ENCODE data around the gene SSC4D. TPM values are rescaled to one million over a fixed set of nuclear protein-coding genes. Genes with fewer than 3 reads are reported as not detected.

The SSC4D gene
- polyA plus RNA-seq, 6 donors from 2014 or later: not detected

DNA sequence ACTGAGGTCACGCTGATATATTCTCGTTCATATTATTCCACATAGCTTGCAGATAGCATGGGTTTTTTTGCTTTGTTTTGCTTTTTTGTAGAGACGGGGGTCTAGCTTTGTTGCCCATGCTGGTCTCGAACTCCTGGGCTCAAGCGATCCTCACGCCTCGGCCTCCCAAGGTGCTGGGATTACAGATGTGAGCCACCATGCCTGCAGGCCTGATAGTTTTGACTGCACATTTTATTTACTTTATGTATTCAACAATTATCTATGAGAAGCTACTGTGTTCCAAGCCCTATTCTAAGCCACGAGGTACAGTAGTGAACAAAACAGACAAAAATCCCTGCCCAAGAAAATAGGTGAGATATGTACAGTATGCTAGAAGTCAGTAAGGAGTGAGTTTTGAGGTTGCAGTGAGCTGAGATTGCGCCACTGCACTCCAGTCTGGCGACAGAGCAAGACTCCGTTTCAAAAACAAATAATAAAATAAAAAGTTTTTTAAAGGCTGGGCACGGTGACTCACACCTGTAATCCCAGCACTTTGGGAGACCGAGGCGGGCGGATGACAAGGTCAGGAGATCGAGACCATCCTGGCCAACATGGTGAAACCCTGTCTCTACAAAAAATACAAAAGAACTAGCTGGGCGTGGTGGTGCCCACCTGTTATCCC lies 49.4 kb downstream of the SSC4D start:
- peak overlapping the region; percentile 89 to 98 (median 95) for H3K4me3 Mint-ChIP-seq
- peaks cover 4 to 6% of the 10 kb centered on the region in 2 donors for H3K36me3 Mint-ChIP-seq
- peak overlapping the region in 5 of 6 donors; percentile 22 to 96 (median 92) for H3K27ac Mint-ChIP-seq
- no peaks in the 10 kb centered on the region for H3K9me3 Mint-ChIP-seq
- ATAC-seq (ENCODE audit: low read depth in 2 of 2): no peak
- DNase-seq: no peak
- H3K27me3 Mint-ChIP-seq: no peaks in the 10 kb centered on the region
- peaks cover 25 to 45% (median 39%) of the 10 kb centered on the region in 3 donors for H3K4me1 Mint-ChIP-seq

DNA sequence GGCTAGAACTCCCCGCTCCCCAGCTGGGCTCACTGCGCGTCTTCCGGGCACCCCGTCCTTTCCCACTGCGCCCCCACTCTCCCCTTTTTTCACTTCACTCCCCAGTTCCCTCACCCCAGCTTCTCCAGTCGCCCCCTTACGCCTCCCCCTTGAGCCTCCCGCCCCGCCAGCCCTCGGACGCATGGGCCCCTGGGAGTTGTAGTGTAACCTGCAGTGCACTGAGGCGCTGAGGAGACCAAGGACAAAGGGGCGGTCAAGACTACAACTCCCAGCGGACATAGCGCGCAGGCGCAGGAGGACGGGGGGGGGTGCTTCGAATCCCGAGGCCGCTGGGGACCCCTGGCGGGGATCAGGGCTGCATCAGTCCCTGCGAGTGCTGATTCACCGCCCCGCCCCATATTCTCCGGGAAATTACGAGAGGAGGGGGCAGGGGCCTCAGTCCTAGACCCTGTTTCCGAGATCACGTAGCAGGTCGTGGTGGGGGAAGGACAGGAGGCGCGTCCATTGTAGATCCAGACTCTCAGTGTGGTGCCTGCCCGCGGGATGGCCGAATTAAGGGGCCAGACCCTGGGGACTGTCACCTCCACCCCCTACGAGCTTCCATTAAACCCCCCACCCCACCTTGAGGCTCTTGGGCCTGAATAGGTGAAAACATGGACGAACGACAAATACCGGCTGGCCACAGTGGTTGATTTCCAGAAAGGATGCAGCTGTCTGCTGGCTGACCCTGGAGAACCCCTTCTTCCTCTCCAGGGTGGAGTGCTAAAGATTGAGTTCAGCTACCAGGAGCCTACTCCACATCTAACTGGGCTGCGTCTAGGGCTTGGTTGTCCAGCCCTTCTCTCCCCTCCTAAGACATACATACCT lies 50.2 kb downstream of the SSC4D start:
- Mint-ChIP-seq H3K9me3 (no peaks in the 10 kb centered on the region), H3K36me3 (peaks cover 6 to 10% of the 10 kb centered on the region in 2 donors), H3K4me1 (peaks cover 30 to 44% (median 41%) of the 10 kb centered on the region in 3 donors)

DNA sequence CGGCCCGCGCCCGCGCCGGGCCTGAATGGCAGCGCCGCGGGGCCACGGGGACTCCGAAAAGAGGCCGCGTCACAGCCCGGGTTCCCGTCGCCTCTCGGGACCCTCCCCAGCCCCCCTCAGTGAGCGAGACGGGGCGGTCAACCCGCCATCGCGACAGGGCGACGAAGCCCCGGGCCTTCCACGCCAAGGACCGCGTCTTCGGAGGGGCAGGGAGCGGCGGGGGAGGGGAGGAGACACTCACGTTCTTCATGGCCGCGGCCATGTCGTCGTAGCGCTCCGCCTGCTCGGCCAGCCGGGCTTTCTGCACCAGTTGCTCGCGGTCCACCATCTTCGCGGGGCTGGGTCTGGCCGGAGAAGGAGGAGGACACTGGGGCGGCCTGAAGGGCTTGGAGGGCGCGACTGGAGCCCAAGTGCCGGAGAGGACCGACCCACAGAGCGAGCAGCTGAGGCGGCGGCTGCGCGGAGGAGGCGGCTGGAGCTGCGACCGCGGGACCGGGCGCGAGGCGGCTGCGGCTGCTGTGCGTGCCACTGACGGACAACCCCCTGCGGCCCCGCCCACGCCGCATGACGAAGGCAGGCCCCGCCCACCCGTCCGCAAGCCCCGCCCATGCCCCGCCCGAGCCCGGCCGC lies 50.9 kb downstream of the SSC4D start, which contains the start of gene YWHAG:
Gene YWHAG (minus strand): TSS at position 511 of the 630 bp plus-strand sequence. CDS start 183 bp downstream, at position 328.
- peak; percentile 87 for DNase-seq
- Mint-ChIP-seq H3K4me1 (peaks cover 26 to 38% (median 37%) of the 10 kb centered on the region in 3 donors), H3K27me3 (no peaks in the 10 kb centered on the region), H3K9me3 (no peaks in the 10 kb centered on the region), H3K36me3 (peaks cover 6 to 10% of the 10 kb centered on the region in 2 donors), H3K4me3 (peak within 1 kb of the TSS; percentile 89 to 99 (median 95)), H3K27ac (peak within 1 kb of the TSS; percentile 95 to 98 (median 98))
- ATAC-seq (ENCODE audit: low read depth in 2 of 2): peak; percentile 71 to 72

More for the DNA sequence above, 50.2 kb downstream of the SSC4D start:
- ATAC-seq (ENCODE audit: low read depth in 2 of 2): peak; percentile 86 to 89
- DNase-seq: peak; percentile 96
- Mint-ChIP-seq H3K27me3 (no peaks in the 10 kb centered on the region), H3K27ac (peak overlapping the region; percentile 95 to 98 (median 97)), H3K4me3 (peak overlapping the region; percentile 89 to 98 (median 95))

DNA sequence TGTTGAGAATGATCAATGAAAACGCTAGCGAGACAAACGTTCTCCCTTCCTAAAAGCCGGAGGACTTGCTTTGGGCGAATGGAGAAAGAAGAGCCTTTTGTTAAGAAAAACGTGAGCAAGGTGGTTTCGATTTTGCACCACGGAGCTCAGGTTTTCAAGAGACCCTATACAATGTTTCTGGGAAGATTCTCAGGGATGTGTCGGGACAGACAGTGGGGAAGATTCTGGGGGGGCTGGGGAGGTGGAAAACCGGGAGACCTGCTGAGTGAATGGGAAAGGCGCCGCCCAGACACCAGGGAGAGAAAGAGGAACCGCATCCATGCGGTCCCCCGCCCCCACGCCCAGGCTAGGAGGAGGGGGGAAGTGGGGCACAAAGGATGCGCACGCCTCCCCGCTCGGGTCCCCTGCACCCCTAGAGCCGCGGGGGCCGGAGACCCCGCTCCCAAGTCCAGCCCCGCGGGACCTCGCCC lies 51.5 kb downstream of the SSC4D start:
- DNase-seq (peak; percentile 77), ATAC-seq (ENCODE audit: low read depth in 2 of 2) (peak; percentile 36 to 37)
- H3K27me3 Mint-ChIP-seq: no peaks in the 10 kb centered on the region
- H3K4me1 Mint-ChIP-seq: peaks cover 26 to 42% (median 37%) of the 10 kb centered on the region in 3 donors
- peak overlapping the region; percentile 79 to 98 (median 94) for H3K27ac Mint-ChIP-seq
- peak overlapping the region; percentile 89 to 99 (median 95) for H3K4me3 Mint-ChIP-seq
- peaks cover 6 to 10% of the 10 kb centered on the region in 2 donors for H3K36me3 Mint-ChIP-seq
- H3K9me3 Mint-ChIP-seq: no peaks in the 10 kb centered on the region

DNA sequence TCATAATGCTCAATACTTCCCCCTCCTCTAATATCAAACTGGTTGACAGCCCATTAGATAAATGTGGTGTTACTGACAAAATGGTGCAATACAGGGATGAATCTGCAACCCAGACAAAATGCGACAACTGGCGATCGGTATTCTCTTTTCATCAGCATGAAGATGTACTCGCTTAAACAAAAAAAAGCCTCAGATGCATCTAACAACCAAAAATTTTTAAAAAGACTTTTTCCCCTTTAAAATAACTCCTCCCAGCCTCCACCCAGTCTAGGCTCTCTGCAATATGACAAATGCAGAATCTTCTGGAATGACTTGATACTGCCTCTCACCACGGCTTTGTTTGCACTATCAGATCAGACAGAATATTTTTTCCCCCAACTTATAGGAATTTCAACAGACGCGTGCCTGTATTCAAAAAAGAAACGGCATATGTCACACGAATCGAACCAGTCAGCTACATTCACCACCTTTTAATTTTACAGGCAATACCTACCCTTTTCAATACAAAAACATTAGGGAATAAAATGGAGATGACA lies 52.0 kb downstream of the SSC4D start:
- Mint-ChIP-seq H3K36me3 (peaks cover 6 to 10% of the 10 kb centered on the region in 2 donors), H3K4me1 (peaks cover 26 to 46% (median 37%) of the 10 kb centered on the region in 3 donors), H3K9me3 (no peaks in the 10 kb centered on the region), H3K4me3 (peak overlapping the region; percentile 89 to 99 (median 95)), H3K27ac (peak overlapping the region; percentile 79 to 98 (median 94)), H3K27me3 (no peaks in the 10 kb centered on the region)
- no peak for DNase-seq
- ATAC-seq (ENCODE audit: low read depth in 2 of 2): no peak

DNA sequence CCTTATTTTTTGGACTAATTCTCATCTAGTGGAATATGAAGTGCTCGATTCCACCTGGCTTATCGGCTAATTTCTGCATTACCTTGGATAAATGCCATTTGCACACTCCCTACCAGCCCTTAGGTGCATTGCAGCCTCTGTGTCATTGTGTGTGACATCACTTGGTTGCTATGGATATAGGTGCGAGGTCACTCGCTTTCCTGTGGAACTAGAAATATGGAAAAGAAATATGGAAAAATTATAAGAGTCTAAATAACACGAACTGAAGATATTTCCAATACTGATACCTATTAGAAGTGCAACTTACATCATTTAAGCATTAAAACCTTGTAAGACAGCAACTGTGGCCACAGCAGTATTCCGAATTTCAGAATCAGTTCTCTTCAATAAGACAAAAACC lies 52.7 kb downstream of the SSC4D start:
- Mint-ChIP-seq H3K4me3 (peak overlapping the region in 6 of 8 donors; percentile 89 to 97 (median 94)), H3K27ac (peak overlapping the region in 3 of 6 donors; percentile 49 to 98 (median 95)), H3K4me1 (peaks cover 32 to 53% (median 43%) of the 10 kb centered on the region in 3 donors), H3K9me3 (no peaks in the 10 kb centered on the region), H3K36me3 (peaks cover 6 to 10% of the 10 kb centered on the region in 2 donors), H3K27me3 (no peaks in the 10 kb centered on the region)
- no peak for DNase-seq
- no peak for ATAC-seq (ENCODE audit: low read depth in 2 of 2)

DNA sequence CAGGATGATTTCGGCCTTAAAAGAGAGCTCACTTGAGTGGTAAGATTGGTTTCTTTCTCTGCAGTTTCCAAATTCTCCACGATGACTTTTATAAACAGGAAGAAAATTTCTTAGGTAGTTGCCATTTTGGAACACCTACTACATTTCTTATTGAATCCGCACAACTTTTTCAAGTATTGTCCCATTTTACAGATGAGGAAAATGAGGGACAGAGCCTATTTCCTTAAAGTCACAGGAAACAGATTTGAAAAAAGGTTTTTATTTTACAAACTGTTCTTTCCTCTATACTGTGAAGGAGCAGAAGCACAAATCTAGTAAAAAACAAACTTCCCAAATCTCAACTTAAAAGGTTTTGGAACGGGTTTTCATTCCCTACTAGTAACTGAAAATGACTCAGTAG lies 53.4 kb downstream of the SSC4D start:
- Mint-ChIP-seq H3K4me1 (peaks cover 39 to 60% (median 50%) of the 10 kb centered on the region in 3 donors), H3K27me3 (no peaks in the 10 kb centered on the region), H3K27ac (no peak overlapping the region), H3K36me3 (peaks cover 6 to 10% of the 10 kb centered on the region in 2 donors), H3K9me3 (no peaks in the 10 kb centered on the region), H3K4me3 (peak overlapping the region in 3 of 8 donors; percentile 3 to 55 (median 10))
- no peak for ATAC-seq (ENCODE audit: low read depth in 2 of 2)
- no peak for DNase-seq

DNA sequence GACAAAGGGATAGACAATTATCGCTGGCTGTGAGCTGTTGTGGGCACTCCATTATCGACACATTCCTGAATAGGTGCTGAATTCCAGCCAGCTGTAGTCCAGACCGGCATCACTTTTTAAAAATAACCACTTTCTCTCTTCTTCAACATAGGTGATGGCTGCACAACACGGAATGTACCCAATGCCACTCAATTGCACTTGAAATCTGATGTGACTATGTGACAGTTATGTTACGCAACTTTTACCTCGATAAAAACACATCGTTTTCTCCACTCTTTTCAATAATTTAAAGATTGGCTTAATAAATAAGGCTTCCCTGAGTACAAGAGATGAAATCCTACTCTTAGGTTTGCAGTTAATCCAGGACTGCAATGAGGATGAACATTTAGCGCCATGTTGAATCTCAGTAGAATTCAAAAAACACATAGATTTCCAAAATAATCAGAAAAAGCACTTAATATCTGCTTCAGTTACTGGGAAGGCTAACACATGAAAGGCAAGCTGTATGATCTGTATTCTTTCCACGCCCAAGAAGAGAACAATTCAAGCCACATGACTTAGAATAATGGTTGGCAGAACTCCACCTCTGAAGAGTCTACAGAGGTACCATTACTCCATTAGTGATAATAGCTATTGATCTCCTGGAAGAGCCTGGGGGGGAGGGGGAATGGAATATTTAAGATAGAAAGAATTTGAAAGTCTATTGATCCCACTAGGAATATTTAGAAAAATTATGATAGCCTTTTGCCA lies 54.3 kb downstream of the SSC4D start:
- Mint-ChIP-seq H3K4me1 (peaks cover 41 to 63% (median 53%) of the 10 kb centered on the region in 3 donors), H3K4me3 (peak overlapping the region in 1 of 8 donors; percentile 55), H3K27me3 (no peaks in the 10 kb centered on the region), H3K36me3 (peaks cover 6 to 10% of the 10 kb centered on the region in 2 donors), H3K27ac (no peak overlapping the region), H3K9me3 (no peaks in the 10 kb centered on the region)
- DNase-seq: no peak
- no peak for ATAC-seq (ENCODE audit: low read depth in 2 of 2)

DNA sequence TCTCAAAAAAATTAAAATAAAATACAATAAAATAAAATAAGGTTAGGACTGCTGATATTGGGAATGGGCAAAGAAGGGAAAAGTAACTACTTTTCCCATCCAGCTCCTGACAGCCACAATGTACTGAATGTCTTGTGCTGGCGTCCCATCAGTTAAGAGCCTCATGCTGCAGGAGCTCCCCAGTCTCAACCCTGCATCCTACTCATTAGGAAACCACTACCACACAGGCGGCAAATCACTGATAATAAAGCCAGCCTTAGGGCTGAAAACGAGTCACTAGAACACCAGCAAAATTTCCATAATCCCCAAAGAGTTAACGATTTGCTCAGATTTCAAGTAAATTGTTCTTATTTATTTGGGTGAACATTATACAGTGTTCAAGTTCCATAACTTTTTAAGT lies 55.0 kb downstream of the SSC4D start:
- Mint-ChIP-seq H3K9me3 (no peaks in the 10 kb centered on the region), H3K27ac (no peak overlapping the region), H3K4me3 (no peak overlapping the region), H3K36me3 (peaks cover 6 to 10% of the 10 kb centered on the region in 2 donors), H3K4me1 (peaks cover 38 to 60% (median 48%) of the 10 kb centered on the region in 3 donors), H3K27me3 (no peaks in the 10 kb centered on the region)
- ATAC-seq (ENCODE audit: low read depth in 2 of 2): no peak
- DNase-seq: no peak

DNA sequence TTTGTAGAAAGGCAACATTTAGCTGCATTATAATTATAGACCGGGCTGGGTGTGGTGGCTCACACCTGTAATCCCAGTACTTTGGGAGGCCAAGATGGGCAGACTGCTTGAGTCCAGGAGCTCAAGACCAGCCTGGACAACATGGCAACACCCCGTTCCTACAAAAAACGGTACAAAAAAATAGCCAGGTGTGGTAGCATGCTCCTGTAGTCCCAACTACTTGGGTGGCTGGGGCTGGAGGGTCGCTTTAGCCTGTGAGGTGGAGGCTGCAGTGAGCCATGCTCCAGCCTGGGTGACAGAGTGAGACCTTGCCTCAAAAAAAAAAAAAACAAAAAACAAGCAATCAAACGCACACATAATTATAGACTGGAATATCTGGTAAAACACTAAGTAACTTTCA lies 55.8 kb downstream of the SSC4D start:
- Mint-ChIP-seq H3K27me3 (no peaks in the 10 kb centered on the region), H3K9me3 (no peaks in the 10 kb centered on the region), H3K36me3 (peaks cover 6 to 10% of the 10 kb centered on the region in 2 donors), H3K4me3 (peak overlapping the region in 1 of 8 donors; percentile 18), H3K27ac (no peak overlapping the region), H3K4me1 (peaks cover 42 to 63% (median 44%) of the 10 kb centered on the region in 3 donors)
- DNase-seq: no peak
- no peak for ATAC-seq (ENCODE audit: low read depth in 2 of 2)

DNA sequence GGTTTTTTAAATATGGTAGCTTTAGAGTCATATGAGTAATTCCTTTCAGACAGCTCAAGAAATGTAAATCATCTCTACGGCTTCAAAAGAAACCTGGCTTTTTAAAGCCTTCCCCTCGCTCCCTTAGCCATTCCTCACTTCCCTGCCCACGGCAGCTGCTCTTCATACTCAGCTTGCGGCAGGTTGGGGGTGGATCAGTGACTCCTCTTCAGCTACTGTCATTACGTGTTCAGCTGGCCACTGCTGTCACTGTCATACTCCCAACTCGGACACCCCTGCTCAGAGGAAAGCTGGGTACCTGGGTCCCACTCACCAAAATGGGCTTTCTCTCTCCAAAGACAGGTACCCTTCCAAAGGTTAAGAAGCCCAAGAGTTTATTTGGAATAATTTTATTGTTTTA lies 57.3 kb downstream of the SSC4D start:
- Mint-ChIP-seq H3K36me3 (peaks cover 6 to 10% of the 10 kb centered on the region in 2 donors), H3K27me3 (no peaks in the 10 kb centered on the region), H3K4me3 (no peak overlapping the region), H3K27ac (no peak overlapping the region), H3K4me1 (peaks cover 37 to 57% (median 37%) of the 10 kb centered on the region in 3 donors), H3K9me3 (no peaks in the 10 kb centered on the region)
- ATAC-seq (ENCODE audit: low read depth in 2 of 2): no peak
- DNase-seq: no peak

DNA sequence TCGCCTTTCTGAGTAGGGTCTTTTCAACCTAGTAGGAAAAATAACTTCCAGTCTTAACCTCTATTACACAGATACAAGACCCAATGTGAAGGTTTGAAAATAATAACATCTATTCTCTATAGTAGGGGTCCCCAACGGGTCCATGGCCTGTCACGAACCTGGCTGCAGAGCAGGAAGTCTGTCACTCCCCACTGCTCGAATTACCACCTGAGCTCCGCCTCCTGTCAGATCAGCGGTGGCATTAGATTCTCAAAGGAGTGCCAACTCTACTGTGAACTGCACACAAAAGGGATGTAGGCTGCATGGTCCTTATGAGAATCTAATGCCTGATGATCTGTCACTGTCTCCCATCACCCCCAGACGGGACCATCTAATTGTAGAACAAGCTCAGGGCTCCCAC lies 58.1 kb downstream of the SSC4D start:
- DNase-seq: no peak
- Mint-ChIP-seq H3K27me3 (no peaks in the 10 kb centered on the region), H3K4me1 (peaks cover 39 to 55% (median 42%) of the 10 kb centered on the region in 3 donors), H3K9me3 (no peaks in the 10 kb centered on the region), H3K36me3 (peaks cover 13 to 17% of the 10 kb centered on the region in 2 donors), H3K4me3 (peak overlapping the region in 1 of 8 donors; percentile 31), H3K27ac (peak overlapping the region in 5 of 6 donors; percentile 12 to 74 (median 58))
- ATAC-seq (ENCODE audit: low read depth in 2 of 2): no peak

All from naive B cell (primary cell).